Measurements from ENCODE around the gene TNFSF11.

The TNFSF11 gene

DNA sequence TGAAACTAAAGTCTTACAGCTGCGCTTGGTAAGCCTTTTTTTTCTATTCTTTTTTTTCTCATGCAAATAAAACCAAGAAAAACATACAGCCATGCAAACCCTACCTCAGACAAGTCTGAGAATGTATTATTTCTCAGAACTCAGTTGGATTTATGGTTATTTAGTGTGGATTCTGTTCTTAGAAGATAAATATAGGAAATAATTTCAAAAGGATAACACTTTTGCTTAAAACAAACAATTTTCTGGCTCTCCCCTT is 40.7 kb upstream of the TNFSF11 start:
- Histone ChIP-seq H3K79me2 (ENCODE audit: insufficient read depth, low read length) (no peaks in the 10 kb centered on the region), H3K9ac (ENCODE audit: low read depth, low read length) (no peak overlapping the region), H3K4me3 (ENCODE audit: low read depth in 1 of 2, low read length in 2 of 2) (no peak overlapping the region), H3K36me3 (ENCODE audit: insufficient read depth, low read length) (no peaks in the 10 kb centered on the region), H2AFZ (ENCODE audit: low read depth, low read length) (no peak overlapping the region), H4K20me1 (ENCODE audit: insufficient read depth, low read length) (no peaks in the 10 kb centered on the region), H3K9me3 (ENCODE audit: insufficient read depth, low read length, severe bottlenecking) (no peaks in the 10 kb centered on the region), H3K4me2 (ENCODE audit: insufficient read depth, low read length) (no peak overlapping the region), H3K4me1 (ENCODE audit: insufficient read depth, low read length) (no peaks in the 10 kb centered on the region), H3K27ac (ENCODE audit: low read length) (no peak overlapping the region), H3K27me3 (ENCODE audit: insufficient read depth, low read length, poor library complexity) (no peaks in the 10 kb centered on the region)
- TF ChIP-seq, protein P1, sequence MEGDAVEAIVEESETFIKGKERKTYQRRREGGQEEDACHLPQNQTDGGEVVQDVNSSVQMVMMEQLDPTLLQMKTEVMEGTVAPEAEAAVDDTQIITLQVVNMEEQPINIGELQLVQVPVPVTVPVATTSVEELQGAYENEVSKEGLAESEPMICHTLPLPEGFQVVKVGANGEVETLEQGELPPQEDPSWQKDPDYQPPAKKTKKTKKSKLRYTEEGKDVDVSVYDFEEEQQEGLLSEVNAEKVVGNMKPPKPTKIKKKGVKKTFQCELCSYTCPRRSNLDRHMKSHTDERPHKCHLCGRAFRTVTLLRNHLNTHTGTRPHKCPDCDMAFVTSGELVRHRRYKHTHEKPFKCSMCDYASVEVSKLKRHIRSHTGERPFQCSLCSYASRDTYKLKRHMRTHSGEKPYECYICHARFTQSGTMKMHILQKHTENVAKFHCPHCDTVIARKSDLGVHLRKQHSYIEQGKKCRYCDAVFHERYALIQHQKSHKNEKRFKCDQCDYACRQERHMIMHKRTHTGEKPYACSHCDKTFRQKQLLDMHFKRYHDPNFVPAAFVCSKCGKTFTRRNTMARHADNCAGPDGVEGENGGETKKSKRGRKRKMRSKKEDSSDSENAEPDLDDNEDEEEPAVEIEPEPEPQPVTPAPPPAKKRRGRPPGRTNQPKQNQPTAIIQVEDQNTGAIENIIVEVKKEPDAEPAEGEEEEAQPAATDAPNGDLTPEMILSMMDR (IDR thresholded peaks at IDR 0.05; ENCODE audit: borderline replicate concordance, extremely low read depth, low read length, poor library complexity, severe bottlenecking), result no peak
- no peak for TF ChIP-seq EZH2 (IDR thresholded peaks at IDR 0.05; ENCODE audit: borderline replicate concordance, low read depth, low read length, severe bottlenecking)
- ATAC-seq (ENCODE audit: insufficient read depth, low read depth) (no peak), DNase-seq (no peak)

DNA sequence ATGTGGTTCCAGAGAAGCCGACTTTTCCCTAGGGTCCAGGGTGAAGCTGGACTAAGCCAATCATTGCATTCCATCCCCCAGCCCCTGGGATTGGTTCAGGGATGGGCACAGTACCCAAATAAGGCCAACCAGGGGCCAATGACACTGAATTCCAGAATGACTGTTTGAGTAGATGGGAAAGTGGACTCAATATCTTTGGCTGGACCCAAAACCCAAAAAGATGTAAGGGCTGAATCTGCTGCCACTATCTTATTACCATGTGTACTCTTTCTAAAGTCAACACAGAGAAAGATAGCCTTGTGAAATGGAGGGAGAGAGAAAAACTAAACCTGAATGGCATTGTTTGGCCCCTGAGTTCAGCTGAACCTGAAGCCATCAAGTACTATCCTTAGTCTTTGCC is 39.2 kb upstream of the TNFSF11 start:
- no peak overlapping the region for H3K9ac ChIP-seq (ENCODE audit: low read depth, low read length)
- no peaks in the 10 kb centered on the region for H3K36me3 ChIP-seq (ENCODE audit: insufficient read depth, low read length)
- no peaks in the 10 kb centered on the region for H3K79me2 ChIP-seq (ENCODE audit: insufficient read depth, low read length)
- no peaks in the 10 kb centered on the region for H4K20me1 ChIP-seq (ENCODE audit: insufficient read depth, low read length)
- H3K4me2 ChIP-seq (ENCODE audit: insufficient read depth, low read length), result no peak overlapping the region
- H3K27ac ChIP-seq (ENCODE audit: low read length), result no peak overlapping the region
- no peak overlapping the region for H2AFZ ChIP-seq (ENCODE audit: low read depth, low read length)
- TF ChIP-seq, protein P1 (IDR thresholded peaks at IDR 0.05; ENCODE audit: borderline replicate concordance, extremely low read depth, low read length, poor library complexity, severe bottlenecking), result no peak
- no peak for TF ChIP-seq EZH2 (IDR thresholded peaks at IDR 0.05; ENCODE audit: borderline replicate concordance, low read depth, low read length, severe bottlenecking)
- ATAC-seq (ENCODE audit: insufficient read depth, low read depth) (no peak), DNase-seq (no peak)
- no peaks in the 10 kb centered on the region for H3K4me1 ChIP-seq (ENCODE audit: insufficient read depth, low read length)
- H3K27me3 ChIP-seq (ENCODE audit: insufficient read depth, low read length, poor library complexity), result no peaks in the 10 kb centered on the region
- H3K9me3 ChIP-seq (ENCODE audit: insufficient read depth, low read length, severe bottlenecking), result no peaks in the 10 kb centered on the region
- no peak overlapping the region for H3K4me3 ChIP-seq (ENCODE audit: low read depth in 1 of 2, low read length in 2 of 2)

DNA sequence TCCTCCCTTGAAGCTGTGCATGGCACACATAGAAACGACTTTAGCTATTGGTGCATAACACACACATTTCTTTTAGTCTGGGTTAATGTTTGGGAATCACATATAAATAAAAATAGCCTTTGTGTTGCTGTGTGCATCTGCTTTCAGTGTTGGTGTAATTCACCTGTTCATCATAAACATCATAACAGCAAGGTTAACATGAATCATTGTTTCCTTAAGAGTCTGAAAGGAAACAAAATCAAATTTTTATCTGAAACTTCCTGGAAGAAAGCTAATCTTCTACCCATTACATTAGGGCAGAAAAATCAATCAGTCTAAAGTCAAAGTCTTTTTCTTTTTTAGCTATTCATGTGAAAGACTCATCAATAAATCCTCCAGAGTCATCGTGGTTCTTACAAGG is 35.0 kb upstream of the TNFSF11 start:
- H3K4me1 ChIP-seq (ENCODE audit: insufficient read depth, low read length), result no peaks in the 10 kb centered on the region
- no peaks in the 10 kb centered on the region for H3K79me2 ChIP-seq (ENCODE audit: insufficient read depth, low read length)
- no peak overlapping the region for H3K4me2 ChIP-seq (ENCODE audit: insufficient read depth, low read length)
- H3K36me3 ChIP-seq (ENCODE audit: insufficient read depth, low read length), result no peaks in the 10 kb centered on the region
- H4K20me1 ChIP-seq (ENCODE audit: insufficient read depth, low read length), result no peaks in the 10 kb centered on the region
- H3K9me3 ChIP-seq (ENCODE audit: insufficient read depth, low read length, severe bottlenecking), result no peaks in the 10 kb centered on the region
- H3K27ac ChIP-seq (ENCODE audit: low read length), result no peak overlapping the region
- TF ChIP-seq EZH2 (IDR thresholded peaks at IDR 0.05; ENCODE audit: borderline replicate concordance, low read depth, low read length, severe bottlenecking), result no peak
- TF ChIP-seq, protein P1 (IDR thresholded peaks at IDR 0.05; ENCODE audit: borderline replicate concordance, extremely low read depth, low read length, poor library complexity, severe bottlenecking), result no peak
- ATAC-seq (ENCODE audit: insufficient read depth, low read depth) (no peak), DNase-seq (no peak)
- H3K9ac ChIP-seq (ENCODE audit: low read depth, low read length), result no peak overlapping the region
- H3K4me3 ChIP-seq (ENCODE audit: low read depth in 1 of 2, low read length in 2 of 2), result no peak overlapping the region
- H2AFZ ChIP-seq (ENCODE audit: low read depth, low read length), result no peak overlapping the region
- H3K27me3 ChIP-seq (ENCODE audit: insufficient read depth, low read length, poor library complexity), result no peaks in the 10 kb centered on the region

DNA sequence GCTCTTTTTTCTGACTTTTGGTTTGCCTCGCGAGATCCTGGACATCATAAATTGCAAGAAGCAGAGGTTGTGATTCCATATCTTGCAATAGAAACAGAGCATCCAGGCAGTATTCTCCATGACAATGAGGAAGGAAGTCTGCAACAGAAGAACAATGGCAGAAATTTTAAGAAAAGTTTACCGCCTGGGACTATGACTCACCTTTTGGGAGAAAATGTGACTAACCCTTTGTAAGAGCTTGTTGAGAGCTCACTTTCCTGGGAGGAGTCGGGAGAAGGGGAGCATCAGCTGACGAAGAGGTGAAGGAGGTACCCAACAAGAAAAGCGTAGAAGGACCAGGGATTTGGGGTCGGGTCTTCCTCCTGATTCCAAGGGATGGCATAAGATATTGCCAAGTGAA is 34.3 kb upstream of the TNFSF11 start:
- Histone ChIP-seq H3K9me3 (ENCODE audit: insufficient read depth, low read length, severe bottlenecking) (no peaks in the 10 kb centered on the region), H3K4me1 (ENCODE audit: insufficient read depth, low read length) (no peaks in the 10 kb centered on the region), H3K36me3 (ENCODE audit: insufficient read depth, low read length) (no peaks in the 10 kb centered on the region), H3K4me2 (ENCODE audit: insufficient read depth, low read length) (no peak overlapping the region), H3K4me3 (ENCODE audit: low read depth in 1 of 2, low read length in 2 of 2) (no peak overlapping the region), H4K20me1 (ENCODE audit: insufficient read depth, low read length) (no peaks in the 10 kb centered on the region), H3K79me2 (ENCODE audit: insufficient read depth, low read length) (no peaks in the 10 kb centered on the region), H3K27me3 (ENCODE audit: insufficient read depth, low read length, poor library complexity) (no peaks in the 10 kb centered on the region), H3K27ac (ENCODE audit: low read length) (no peak overlapping the region), H3K9ac (ENCODE audit: low read depth, low read length) (no peak overlapping the region), H2AFZ (ENCODE audit: low read depth, low read length) (no peak overlapping the region)
- DNase-seq (no peak), ATAC-seq (ENCODE audit: insufficient read depth, low read depth) (no peak)
- TF ChIP-seq, protein P1 (IDR thresholded peaks at IDR 0.05; ENCODE audit: borderline replicate concordance, extremely low read depth, low read length, poor library complexity, severe bottlenecking), result no peak
- TF ChIP-seq EZH2 (IDR thresholded peaks at IDR 0.05; ENCODE audit: borderline replicate concordance, low read depth, low read length, severe bottlenecking), result no peak
